Left ventricle myocardium inferior (tissue), 1 donor: Measurements from ENCODE around the gene ALX4. TPM values are rescaled to one million over a fixed set of nuclear protein-coding genes. Genes with fewer than 3 reads are reported as not detected.

ENCODE experiments used
- DNase-seq: peaks from one replicate; pipeline ENCODE4 v3.0.0-alpha.2; 2020
- H3K27ac ChIP-seq: fragments of 200-600 bp; replicated peaks from 2 replicates; pipeline ENCODE4 v1.8.0; 2021
- H3K27me3 ChIP-seq: fragments of 200-600 bp; 2 replicates; pipeline ENCODE4 v1.8.0; 2021; ENCODE audit warnings: low read depth
- H3K36me3 ChIP-seq: fragments of 200-600 bp; 2 replicates; pipeline ENCODE4 v1.8.0; 2021
- H3K4me1 ChIP-seq: fragments of 200-600 bp; 2 replicates; pipeline ENCODE4 v1.8.0; 2021
- H3K4me3 ChIP-seq: fragments of 200-600 bp; 2 replicates; pipeline ENCODE4 v1.8.0; 2021; ENCODE audit warnings: mild to moderate bottlenecking, moderate library complexity
- H3K9me3 ChIP-seq: fragments of 200-600 bp; replicated peaks from 2 replicates; pipeline ENCODE4 v1.8.0; 2021
- CTCF ChIP-seq: fragments of 200-600 bp; IDR thresholded peaks from 2 replicates; pipeline ENCODE4 v1.8.0; 2021; ENCODE audit warnings: antibody characterized with exemption, mild to moderate bottlenecking, borderline replicate concordance
- intact Hi-C: fragments of 100-400 bp; cut with micrococcal nuclease; formaldehyde crosslinking; loops from one replicate; pipeline ENCODE4 v1.11.0; 2022
- total RNA-seq: library from RNA; stranded (reverse); fragmentation: NEBNext Ultra II Directional; extraction: Animal tissue kit (Norgen Biotek cat#: 25700); gene quantifications from one replicate; pipeline ENCODE4 v1.2.1, GENCODE V29; 2021
- donor health status: DM: no; HTN: yes; CAD: no; lungs with severe emphysema.

ALX4 gene
- total RNA-seq, 1 donor from 2014 or later, result not detected

GRCh38 chr11:44281151-44281550 is 28.8 kb downstream of the ALX4 start:
- H3K36me3 ChIP-seq, result no peaks in the 10 kb centered on the region
- no peak overlapping the region for H3K4me3 ChIP-seq
- H3K4me1 ChIP-seq, result no peaks in the 10 kb centered on the region
- no peaks in the 10 kb centered on the region for H3K9me3 ChIP-seq
- H3K27ac ChIP-seq, result no peak overlapping the region
- TF ChIP-seq CTCF, result no peak
- no peak for DNase-seq
- no peaks in the 10 kb centered on the region for H3K27me3 ChIP-seq
- intact Hi-C loops, result no loop called here

- no peak overlapping the region for H3K27ac ChIP-seq
- H3K27me3 ChIP-seq, result no peaks in the 10 kb centered on the region
- no peaks in the 10 kb centered on the region for H3K36me3 ChIP-seq
- no peak for TF ChIP-seq CTCF
- intact Hi-C loops, result no loop called here
- no peak overlapping the region for H3K4me3 ChIP-seq
- no peak for DNase-seq
- H3K9me3 ChIP-seq, result no peaks in the 10 kb centered on the region
- H3K4me1 ChIP-seq, result no peaks in the 10 kb centered on the region
Measured at GRCh38 chr11:44280257-44280656, 29.7 kb downstream of the ALX4 start.

- Histone ChIP-seq H3K36me3 (no peaks in the 10 kb centered on the region), H3K9me3 (no peaks in the 10 kb centered on the region), H3K27me3 (no peaks in the 10 kb centered on the region), H3K4me3 (no peak overlapping the region), H3K27ac (no peak overlapping the region), H3K4me1 (no peaks in the 10 kb centered on the region)
- no peak for TF ChIP-seq CTCF
- intact Hi-C loops, result no loop called here
- no peak for DNase-seq
Measured at GRCh38 chr11:44279483-44279882, 30.5 kb downstream of the ALX4 start.

- Histone ChIP-seq H3K4me3 (no peak overlapping the region), H3K9me3 (no peaks in the 10 kb centered on the region), H3K36me3 (no peaks in the 10 kb centered on the region), H3K27ac (no peak overlapping the region), H3K27me3 (no peaks in the 10 kb centered on the region), H3K4me1 (no peaks in the 10 kb centered on the region)
- no peak for DNase-seq
- intact Hi-C loops, result no loop called here
- no peak for TF ChIP-seq CTCF
Measured at GRCh38 chr11:44277196-44278090, 32.5 kb downstream of the ALX4 start.

- TF ChIP-seq CTCF, result no peak
- H3K27me3 ChIP-seq, result no peaks in the 10 kb centered on the region
- intact Hi-C loops, result no loop called here
Measured at GRCh38 chr11:44275961-44276550, 33.9 kb downstream of the ALX4 start.

More at GRCh38 chr11:44275961-44276550, 33.9 kb downstream of the ALX4 start:
- no peaks in the 10 kb centered on the region for H3K36me3 ChIP-seq
- H3K4me1 ChIP-seq, result no peaks in the 10 kb centered on the region
- DNase-seq, result no peak
- no peak overlapping the region for H3K27ac ChIP-seq
- no peaks in the 10 kb centered on the region for H3K9me3 ChIP-seq
- H3K4me3 ChIP-seq, result no peak overlapping the region
